HG02642 (cell line): Measurements from ENCODE around the gene RFX1.

Experiments
- ATAC-seq: cut with Tn5 transposase; IDR thresholded peaks from one replicate; pipeline ENCODE4 v1.9.1; 2021; ENCODE audit warnings: mild to moderate bottlenecking; ENCODE audit not compliant: unreplicated experiment, poor library complexity

The RFX1 gene

DNA sequence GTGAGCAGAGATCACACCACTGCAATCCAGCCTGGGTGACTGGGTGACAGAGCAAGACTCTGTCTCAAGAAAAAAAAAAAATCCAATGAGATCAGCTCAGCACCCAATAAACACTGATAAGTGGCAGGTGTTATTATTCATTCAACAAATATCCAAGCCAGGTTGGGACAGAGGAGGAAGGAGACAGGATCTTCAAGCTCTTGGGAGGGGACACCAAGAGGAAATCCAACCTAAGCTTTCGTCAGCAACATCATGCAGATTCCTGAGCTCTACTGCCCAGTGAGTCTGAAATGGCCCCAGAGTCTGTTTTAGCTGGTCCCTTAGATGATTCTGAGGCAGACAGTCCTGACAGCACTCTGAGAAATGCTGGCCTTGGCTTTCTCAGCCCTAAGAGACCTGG, 7.7 kb downstream of the RFX1 start:
- no peak for ATAC-seq

DNA sequence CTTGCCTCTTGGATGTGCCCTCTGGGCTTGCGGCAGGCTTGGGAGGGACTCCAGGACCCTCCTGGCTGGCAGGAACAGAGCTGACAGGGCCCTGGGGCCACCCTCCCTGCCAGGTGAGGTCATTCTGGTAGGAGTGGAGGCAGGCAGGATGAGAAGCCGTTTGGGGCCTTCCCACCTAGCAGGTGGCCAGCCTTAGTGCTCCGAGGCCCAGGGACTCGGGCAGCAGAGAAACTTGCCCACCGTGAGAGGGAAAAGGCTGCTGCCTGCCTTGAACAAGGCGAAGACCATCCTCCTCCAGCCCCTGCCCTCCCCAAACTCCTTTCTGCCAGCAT, 8.5 kb downstream of the RFX1 start:
- no peak for ATAC-seq

DNA sequence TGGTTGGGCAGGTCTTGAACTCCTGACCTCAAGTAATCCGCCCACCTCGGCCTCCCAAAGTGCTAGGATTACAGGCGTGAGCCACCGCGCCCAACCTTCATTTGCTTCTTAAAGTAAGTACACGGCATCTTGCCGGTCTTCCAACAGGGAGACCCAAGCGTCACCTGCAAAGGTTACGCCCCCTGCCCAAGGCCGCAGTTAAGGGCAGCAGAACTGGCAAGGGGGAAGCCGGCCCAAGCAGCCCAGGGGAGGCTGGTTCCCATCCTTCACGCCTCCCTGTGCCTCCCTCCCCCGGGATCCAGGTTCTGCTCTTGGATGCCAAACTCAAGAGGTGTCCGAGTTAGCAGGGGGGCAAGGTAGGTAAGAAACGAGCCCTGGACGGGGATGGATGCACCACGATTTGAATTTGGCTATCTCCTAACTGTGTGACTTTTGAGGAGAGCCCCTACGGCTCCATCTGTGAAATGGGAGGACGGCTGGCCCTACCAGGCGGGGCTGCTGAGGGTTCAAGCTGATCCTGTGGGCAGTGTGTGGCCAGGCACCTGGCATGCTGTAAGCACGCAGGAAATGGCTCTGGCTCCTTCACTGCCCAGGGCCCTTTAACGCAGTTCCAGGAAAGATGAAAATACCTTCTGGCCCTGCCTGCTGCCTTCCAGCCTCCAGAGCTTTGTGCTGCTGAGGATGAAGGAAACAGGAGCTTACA, 9.0 kb downstream of the RFX1 start:
- ATAC-seq, result no peak

DNA sequence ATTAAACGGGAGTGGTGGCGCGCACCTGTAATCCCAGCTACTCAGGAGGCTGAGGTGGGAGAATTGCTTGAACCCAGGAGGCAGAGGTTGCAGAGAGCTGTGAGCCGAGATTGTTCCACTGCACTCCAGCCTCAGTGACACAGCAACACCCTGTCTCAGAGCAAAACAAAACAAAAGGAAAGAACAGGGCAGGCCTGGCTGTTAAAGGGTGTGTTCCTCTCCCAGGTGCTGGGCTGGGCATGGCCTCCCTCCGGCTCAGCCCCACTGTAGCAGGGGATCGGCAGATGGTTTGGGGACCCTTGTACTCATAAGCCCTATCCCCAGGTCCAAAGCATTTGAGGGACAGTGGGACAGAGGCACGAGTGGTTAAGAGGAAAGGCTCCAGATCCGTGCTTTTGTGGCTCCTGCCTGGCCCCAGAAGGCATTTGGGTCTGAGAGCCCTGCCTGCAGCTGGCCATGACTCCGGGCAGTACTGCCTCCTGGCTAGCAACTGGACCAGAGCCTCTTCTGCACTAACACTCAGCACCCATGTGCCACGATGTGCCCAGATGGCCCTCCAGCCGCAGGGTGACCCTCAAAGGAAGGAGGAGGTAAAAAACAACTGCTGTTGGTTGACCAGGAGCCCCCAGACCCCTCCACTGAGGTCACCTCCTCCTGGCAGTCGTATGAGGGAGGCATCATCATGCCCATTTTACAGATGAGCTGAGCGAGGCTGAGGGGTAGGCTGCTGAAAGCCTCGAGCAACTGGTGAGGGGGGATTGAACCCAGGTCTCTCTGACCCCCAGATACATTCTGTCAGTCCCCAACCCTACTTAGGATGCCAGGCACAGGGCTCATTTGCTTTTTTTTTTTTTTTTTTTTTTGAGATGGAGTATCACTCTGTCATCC, 10.0 kb downstream of the RFX1 start:
- no peak for ATAC-seq

DNA sequence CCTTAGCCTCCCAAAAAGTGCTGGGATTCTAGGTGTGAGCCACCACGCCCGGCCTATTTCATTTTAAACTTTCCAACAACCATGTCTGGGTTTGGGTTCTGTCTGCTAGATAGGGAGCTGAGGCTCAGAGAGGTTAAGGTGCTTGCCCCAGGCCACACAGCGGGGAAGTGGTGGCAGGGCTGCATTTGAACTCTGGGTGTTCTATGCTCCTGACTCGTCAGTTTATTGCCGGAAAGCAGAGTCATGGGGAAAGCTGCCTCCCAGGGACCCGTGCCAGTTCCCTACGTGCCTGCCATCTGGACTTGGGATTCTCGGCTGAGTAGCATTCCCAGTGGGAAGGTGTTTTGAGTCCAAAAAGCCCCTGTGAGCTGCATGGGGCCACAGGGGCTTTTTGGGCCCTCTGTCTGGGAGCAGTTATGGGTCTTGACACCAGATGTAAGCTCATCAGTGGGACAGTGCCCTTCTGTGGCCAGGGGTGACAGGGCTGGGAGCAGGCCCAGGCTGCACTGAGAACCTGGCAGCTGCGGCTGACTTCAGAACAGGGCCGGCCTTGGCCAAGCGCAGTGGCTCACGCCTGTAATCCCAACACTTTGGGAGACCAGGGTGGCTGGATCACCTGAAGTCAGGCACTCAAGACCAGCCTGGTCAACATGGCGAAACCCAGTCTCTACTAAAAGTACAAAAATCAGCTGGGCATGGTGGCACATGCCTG, 10.9 kb downstream of the RFX1 start:
- ATAC-seq, result no peak

DNA sequence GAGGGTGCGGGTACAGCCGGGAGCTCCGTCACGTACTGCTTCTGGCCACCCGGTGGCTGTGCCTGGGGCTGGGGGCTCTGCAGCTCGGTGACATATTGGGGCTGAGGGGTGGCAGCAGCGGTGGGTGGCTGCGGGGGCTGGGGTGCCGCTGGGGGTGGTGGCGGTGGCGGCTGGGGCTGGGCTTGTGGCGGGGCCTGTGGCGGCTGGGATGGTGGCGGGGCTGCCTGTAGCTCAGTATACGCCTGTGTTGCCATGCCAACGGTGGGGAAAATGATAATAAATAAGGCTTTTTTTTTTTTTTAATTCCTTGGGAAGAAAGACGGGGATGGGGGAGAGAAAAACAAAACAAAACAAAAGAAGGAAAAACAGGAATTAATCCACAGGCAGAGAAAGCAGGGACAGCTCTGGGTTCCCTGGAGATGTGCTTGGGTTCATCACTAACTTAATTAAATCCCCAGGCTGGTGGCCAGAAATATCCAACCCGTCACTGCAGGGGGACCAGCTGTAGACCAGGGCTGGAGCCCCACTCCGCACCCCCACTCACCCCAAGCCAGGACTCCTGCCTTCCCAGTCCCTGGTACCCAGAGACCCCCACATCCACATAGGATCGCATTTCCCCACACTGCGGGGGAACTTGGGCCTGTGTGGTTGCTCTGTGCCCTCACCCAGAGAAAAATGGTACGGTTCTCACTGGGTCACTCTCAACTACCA, 12.4 kb downstream of the RFX1 start:
- no peak for ATAC-seq

DNA sequence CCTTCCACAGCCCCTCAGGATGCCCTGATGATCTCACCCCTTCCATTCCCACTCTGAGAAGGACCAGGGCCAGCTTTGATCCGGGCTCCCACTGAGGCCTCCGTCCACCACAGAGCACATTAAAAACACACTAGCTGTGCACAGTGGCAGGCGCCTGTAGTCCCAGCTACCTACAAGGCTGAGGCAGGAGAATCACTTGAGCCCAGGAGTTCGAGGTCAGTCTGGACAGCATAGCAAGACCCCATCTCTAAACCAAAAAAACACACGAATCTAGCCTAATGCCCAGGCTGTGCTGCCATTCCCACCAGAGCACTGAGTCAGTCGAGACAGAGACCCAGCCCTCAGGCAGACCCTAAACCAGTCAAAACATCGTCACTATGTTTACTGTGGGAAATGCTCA, 14.1 kb downstream of the RFX1 start:
- ATAC-seq, result no peak

DNA sequence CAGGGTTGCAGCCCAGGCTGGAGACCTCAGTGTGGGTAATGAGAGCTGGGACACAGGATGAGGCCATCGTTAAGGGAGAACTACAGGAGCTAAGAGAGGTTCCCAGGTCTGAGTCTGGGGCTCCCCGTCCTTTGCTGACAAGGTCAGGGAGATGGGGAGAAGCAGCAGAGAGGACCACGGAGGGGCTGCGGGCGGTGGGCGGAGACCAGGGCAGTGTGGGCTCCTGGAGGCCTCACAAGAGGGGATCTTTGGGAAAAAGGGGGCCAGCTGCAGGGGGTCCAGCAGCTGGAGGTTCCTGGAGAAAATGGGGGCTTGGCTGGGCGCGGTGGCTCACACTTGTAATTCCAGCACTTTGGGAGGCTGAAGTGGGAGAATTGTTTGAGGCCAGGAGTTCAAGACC, 16.0 kb downstream of the RFX1 start:
- ATAC-seq, result no peak

DNA sequence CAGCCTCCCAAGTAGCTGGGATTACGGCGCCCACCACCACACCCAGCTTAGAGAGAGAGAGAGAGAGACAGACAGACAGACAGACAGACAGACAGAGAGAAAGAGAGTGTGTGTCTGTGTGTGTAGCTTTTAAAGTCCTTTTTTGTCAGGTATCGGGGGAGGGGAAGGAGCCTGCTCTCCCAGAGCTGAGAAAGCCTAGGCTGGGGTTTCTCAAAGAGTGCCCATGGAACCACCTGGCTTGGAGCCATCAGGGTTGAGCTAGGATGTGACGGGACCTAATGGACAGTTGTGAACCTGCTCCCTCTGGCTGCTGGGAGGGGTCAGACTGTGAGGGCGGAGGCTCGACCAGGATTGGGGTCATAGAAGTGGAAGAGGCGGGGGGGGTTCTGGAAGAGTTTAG, 16.6 kb downstream of the RFX1 start:
- no peak for ATAC-seq

DNA sequence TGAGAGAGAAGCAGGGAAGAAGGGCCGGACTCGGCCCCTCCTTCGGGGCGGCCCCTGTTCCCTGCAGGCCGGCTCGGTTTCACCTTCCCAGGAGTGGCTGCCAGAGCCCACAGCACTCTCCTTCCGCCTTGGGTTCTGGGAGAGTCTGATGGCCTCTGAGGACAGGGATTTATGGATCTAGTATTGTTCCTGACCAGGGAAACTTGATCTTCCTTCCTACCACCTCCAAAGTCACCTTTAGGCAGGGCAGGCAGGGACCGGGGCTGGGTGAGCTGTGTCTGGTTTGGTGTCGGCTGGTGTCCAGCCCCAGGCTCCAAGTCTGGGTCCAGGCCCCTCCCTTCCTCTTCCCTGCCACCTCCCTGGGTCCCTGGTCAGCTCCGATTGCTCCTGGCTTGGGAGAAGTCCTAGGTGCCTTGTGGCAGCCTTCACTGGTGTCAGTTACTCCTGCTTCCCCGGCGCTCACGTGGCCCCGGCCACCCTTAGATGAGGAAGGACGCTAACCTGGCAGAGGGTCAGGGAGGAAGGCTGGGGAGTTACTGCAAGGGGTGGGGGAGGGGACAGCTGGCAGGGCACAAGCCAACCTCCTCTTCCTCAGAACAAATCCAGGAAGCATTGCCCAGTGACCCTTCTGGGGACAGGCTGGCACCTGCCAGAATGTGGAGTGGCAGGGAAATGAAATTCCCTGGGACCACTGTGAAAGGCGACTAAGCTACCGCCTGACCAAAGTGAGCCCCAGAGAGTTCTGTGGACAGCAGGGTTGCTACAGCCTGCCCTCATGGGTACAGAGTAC, 18.8 kb downstream of the RFX1 start:
- no peak for ATAC-seq

DNA sequence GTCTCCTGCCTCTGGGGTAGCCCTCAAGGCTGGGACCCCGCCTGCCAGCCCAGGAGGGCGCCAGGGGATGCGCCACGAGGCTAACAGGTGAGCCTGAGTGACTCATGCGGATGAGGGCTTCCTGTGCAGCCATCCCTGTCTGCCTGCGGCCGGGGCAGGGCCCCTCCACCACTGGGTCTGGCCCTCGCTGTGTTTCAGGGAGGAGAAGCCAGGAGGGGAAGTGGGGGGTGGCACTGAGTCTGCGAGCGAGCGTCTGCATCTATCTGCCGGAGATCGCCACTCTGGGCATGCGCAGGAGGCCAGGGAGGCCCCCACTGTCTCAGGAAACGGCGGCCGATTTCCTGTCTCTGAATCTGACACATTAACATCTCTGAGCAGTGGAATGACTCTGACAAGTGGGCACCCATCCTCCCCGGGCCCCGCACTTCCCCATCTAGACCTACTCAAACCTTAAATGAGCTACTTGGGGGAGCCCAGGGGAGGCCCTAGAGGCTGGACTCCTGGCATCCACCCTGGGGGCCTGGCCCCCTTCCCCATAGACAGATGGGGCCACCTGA, 19.7 kb downstream of the RFX1 start:
- ATAC-seq, result peak; percentile 77

DNA sequence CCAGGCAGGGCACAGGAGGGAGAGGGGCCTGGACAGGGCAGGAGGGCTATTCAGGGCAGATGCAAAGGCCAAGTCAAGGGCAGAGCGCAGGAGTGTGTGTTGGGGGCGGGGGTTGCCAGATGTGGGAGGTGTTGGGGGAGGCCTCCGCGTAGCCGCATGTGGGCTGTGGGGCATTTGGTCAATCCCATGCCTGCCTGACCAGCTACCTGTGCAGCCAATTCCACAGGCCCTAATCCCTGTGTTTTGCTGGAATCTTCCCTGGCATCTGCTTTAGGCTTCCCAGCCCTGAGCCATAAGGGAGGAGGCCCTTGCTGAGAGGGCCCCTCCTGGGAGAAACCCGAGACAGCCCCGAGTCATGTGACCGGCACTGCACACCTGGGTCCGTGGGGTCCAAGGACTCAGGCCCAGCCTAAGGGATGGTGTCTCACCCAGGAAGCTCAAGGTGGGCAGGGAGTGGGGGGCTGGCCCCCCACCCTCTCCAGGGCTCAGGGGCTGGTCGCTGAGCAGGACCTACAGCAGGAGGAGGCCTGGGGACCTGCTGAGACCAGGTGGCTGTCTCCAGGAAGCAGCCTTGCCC, 20.3 kb downstream of the RFX1 start:
- ATAC-seq, result peak; percentile 26

DNA sequence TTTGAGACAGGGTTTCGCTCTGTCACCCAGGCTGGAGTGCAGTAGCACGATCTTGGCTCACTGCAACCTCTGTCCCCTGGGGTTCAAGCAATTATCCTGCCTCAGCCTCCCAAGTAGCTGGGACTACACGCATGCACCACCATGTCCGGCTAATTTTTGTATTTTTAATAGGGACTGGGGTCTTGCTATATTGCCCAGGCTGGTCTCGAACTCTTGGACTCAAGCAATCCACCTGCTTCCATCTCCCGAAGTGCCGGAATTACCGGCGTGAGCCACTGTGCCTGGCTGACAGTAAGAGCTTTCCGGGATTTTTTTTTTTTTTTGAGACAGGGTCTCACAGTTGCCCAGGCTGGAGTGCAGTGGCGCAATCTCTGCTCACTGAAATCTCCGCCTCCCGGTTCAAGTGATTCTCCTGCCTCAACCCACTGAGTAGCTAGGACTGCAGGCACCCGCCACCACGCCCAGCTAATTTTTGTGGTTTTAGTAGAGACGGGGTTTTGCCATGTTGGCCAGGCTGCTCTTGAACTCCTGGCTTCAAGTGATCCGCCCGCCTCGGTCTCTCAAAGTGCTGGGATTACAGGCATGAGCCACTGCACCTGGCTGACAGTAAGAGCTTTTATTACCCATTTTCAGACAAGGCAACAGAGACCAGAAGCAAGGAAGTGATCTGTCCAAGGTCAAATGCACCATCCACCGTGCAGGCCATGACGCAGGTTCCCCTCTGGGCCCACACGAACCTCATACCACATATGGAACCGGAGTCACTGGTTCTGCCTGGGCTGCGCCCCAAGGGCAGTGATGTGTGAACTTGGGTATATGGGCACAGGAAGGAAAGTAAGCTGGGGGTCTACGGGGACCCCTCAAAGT, 21.0 kb downstream of the RFX1 start:
- no peak for ATAC-seq

DNA sequence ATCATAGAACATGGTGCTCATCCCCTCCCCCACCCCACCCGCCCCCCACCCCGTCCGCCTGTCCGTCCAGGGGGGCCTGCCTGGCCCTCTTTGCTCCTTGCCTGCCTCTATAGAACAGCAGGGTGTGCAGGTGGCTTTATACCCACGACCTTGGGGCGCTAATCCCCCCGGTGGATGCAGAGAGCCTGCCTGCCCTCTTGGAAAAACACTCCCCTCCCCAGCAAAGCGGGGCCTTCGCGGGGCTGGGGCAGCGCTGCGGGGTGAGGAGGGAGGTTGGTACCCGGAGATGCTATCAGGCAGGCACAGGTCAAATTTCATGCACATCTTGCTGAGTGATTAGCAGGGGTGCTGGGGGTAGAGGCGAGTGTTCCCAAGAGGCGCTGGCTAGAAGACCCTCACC, 21.9 kb downstream of the RFX1 start:
- no peak for ATAC-seq

DNA sequence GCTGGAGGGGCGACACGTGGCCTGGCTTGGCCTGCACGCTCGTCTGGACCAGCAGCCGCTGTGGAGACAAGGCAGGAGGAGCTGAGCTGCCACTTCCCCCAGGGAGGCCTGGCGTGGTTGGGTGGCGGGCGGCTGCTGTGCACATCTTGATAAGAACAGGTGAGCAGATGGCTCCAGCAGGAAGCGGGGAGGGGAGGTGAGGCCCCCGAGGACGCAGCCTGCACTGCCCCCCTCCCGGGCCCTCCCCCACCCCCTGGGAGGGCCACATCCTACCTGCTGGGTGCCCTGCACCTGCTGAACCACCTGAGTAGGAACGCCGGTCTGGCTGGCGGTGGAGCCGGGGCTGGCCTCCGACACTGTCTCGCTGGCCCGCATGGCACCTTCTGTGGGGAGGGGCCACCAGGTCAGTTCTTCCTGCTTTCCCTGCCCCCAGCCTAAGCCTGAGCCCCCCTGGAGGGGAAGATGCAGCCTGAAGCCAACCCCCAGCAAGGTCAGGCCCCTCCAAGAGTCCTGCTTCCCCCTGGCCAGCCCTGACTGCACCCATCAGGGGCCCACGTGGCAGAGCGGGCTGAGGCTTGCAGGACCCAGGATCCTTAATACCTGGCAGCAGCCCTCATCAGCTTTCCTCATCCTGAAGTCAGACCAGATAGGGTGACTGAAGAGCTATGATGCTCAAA, 22.8 kb downstream of the RFX1 start:
- no peak for ATAC-seq

DNA sequence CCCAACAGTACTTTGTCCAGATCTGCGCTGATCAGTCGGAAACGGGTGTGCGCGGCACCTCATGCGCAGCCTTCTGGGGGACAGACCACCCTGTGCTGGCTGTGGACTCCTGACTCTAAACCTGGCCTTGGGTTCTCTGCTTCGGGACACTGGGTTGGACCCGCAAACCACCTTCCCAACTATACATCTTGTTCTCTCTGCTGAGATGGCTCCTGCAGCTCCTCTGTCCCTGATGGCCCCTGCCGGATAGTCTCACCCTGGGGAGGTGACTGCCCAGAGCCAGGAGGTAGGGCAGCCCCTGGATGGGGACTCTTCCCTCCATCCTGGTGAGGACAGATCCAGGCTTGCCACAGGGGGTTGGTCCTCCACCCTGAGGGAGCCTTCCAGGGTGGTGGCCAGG, 23.3 kb downstream of the RFX1 start:
- no peak for ATAC-seq

DNA sequence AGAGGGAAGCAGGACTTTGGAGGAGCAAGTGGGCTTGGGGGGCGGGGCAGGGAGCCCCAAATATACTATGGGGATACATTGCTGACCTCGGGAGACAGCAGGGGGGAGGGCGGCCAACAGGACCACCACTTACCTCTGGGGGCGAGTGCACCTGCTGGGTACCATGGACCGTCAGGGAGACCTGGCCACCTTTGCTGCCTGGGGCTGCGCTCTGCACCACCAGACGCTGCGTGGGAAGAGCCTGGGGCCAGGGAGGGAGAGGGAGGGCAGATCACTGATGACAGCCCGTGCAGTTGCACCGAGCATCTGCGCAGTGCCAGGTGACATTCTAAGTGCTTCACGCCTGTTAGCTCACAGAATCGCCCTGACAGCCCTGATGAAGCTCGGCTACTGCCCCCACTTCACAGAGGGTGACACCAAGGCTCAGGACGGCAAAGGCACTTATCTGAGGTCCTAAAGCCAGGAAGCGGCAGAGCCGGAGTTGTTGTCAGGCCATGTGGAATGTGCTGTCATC, 24.1 kb downstream of the RFX1 start:
- no peak for ATAC-seq

DNA sequence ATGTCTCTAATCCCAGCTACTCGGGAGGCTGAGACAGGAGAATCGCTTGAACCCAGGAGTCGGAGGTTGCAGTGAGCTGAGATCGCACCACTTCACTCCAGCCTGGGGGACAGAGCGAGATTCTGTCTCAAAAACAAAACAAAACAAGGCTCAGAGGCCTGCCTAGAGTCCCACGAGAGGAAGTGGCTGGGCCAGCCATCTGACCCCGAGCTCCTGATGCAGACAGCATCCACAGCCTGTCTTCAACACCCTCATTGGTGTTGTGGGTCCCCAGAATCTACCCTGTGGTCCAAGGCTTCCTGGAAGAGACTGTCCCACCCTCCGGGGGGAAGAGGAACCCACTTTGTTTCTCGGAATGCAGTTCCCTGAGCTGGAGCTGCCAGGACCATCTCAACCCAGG, 24.7 kb downstream of the RFX1 start:
- ATAC-seq, result no peak
